Measurements from ENCODE around the gene HPCAL1. TPM values are rescaled to one million over a fixed set of nuclear protein-coding genes. Genes with fewer than 3 reads are reported as not detected.

The HPCAL1 gene
- total RNA-seq, 4 donors from 2014 or later, result 26.4 to 45.7 (median 36.9) TPM

- WGBS, 2 donors, result 92% methylated on average over 5 of the region's 5 CpGs
- intact Hi-C loops (cut with DNase I; ENCODE audit: low total_unique reads), result no loop called here
- no peak for DNase-seq (ENCODE audit: low spot score in 2 of 2)
- no peak overlapping the region for H3K4me3 ChIP-seq (ENCODE audit: low read depth, poor library complexity, severe bottlenecking)
- TF ChIP-seq POLR2A (IDR thresholded peaks at IDR 0.05) (no peak), CTCF (IDR thresholded peaks at IDR 0.05) (no peak)
These were observed 20.8 kb downstream of the HPCAL1 start for GRCh38 chr2:10323535-10323934.

- 58 to 64% methylated on average over 5 of the region's 5 CpGs for WGBS, 2 donors
- TF ChIP-seq POLR2A (IDR thresholded peaks at IDR 0.05) (no peak), CTCF (IDR thresholded peaks at IDR 0.05) (no peak)
- DNase-seq (ENCODE audit: low spot score in 2 of 2), result no peak
- H3K4me3 ChIP-seq (ENCODE audit: low read depth, poor library complexity, severe bottlenecking), result no peak overlapping the region
- intact Hi-C loops (cut with DNase I; ENCODE audit: low total_unique reads), result no loop called here
These were observed 21.6 kb downstream of the HPCAL1 start for GRCh38 chr2:10324095-10324832.

DNA sequence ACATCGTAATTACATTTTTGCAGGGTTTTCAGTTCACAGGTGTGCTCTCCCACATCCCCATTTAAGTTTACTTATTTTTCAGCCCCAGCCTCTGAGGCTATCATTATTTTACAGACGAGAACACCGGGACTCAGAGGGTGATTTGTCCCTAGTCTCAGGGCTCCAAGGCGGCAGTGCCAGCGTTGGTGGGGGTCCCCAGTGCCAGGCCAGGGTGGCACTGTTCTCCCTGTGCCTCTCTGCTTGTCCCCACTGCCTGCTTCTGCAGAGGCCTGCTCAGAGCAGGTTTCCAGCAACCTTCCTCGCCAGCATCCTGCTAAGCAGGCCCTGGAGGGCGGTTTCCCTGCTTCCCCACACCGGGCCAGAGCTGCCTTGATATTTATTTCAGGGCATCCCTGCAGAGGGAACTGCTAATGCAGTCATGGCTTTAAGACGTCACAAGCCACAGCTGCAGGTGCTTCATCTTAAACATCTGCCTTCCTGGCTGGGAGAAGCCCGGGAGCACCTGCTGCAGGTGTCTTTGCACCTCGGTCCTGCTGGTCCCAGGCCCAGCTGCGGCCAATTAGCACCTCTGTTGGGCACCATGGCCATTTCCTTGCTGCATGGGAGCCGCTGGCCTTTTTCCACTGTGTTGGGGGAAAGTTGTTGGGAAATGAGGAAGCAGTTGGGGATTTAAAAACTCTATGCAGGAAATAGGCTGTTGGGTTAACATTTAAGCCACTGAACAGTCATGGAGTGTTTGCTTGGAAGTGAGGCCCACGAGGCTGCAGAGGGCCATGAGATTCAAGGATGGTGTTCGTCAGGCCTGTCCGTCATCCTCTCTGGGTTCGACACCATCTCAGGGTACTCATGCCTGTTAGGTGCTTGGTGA lies 22.8 kb downstream of the HPCAL1 start:
- WGBS, 2 donors, result 79 to 87% methylated on average over 17 of the region's 17 CpGs
- no peak for DNase-seq (ENCODE audit: low spot score in 2 of 2)
- no peak overlapping the region for H3K4me3 ChIP-seq (ENCODE audit: low read depth, poor library complexity, severe bottlenecking)
- intact Hi-C loops (cut with DNase I; ENCODE audit: low total_unique reads), result no loop called here
- no peak for TF ChIP-seq CTCF (IDR thresholded peaks at IDR 0.05)

- TF ChIP-seq CTCF (IDR thresholded peaks at IDR 0.05) (no peak), POLR2A (IDR thresholded peaks at IDR 0.05) (no peak)
- DNase-seq (ENCODE audit: low spot score in 2 of 2), result no peak
- 92 to 94% methylated on average over 7 of the region's 7 CpGs for WGBS, 2 donors
- intact Hi-C loops (cut with DNase I; ENCODE audit: low total_unique reads), result no loop called here
- H3K4me3 ChIP-seq (ENCODE audit: low read depth, poor library complexity, severe bottlenecking), result no peak overlapping the region
These were observed 23.5 kb downstream of the HPCAL1 start for GRCh38 chr2:10326151-10326616.

- intact Hi-C loops (cut with DNase I; ENCODE audit: low total_unique reads), result no loop called here
- DNase-seq (ENCODE audit: low spot score in 2 of 2), result no peak
- 65 to 75% methylated on average over 15 of the region's 15 CpGs for WGBS, 2 donors
- H3K4me3 ChIP-seq (ENCODE audit: low read depth, poor library complexity, severe bottlenecking), result no peak overlapping the region
- no peak for TF ChIP-seq CTCF (IDR thresholded peaks at IDR 0.05)
- TF ChIP-seq POLR2A (IDR thresholded peaks at IDR 0.05), result no peak
These were observed 24.2 kb downstream of the HPCAL1 start for GRCh38 chr2:10326707-10327594.

All from lower leg skin (tissue), 4 donors.